Breast epithelium (tissue), 4 donors: ENCODE results near the gene ESYT2. TPM values are rescaled to one million over a fixed set of nuclear protein-coding genes. Genes with fewer than 3 reads are reported as not detected.
"Not testable (repeated sequence)": the region's sequence is repeated elsewhere in the genome, so short reads cannot be mapped to it uniquely, and the experiment has no call there.

Experiments
- DNase-seq, 2 donors: peaks; one replicate each; pipeline ENCODE4 v3.0.0-alpha.2; 2019; ENCODE audit warnings: low spot score in 2 of 2
- H3K27ac ChIP-seq, 2 donors: fragments of 200-600 bp; sonication (generic) in 1 of 2; one replicate each; pipeline ENCODE4 v1.5.1; 2016 to 2019; ENCODE audit warnings: mild to moderate bottlenecking in 1 of 2
- H3K27me3 ChIP-seq, 2 donors: fragments of 200-600 bp; sonication (generic) in 1 of 2; one replicate each; pipeline versions ENCODE4 v1.5.1 to v1.6.0; 2017 to 2019; ENCODE audit warnings: control low read depth in 1 of 2, mild to moderate bottlenecking in 1 of 2
- H3K36me3 ChIP-seq: fragments of 200-600 bp; one replicate; pipeline ENCODE4 v1.5.1; 2019
- H3K4me1 ChIP-seq, 2 donors: fragments of 200-600 bp; sonication (generic); one replicate each; pipeline ENCODE4 v1.5.1; 2016 to 2019; ENCODE audit warnings: control low read depth in 1 of 2
- H3K4me3 ChIP-seq, 3 donors: fragments of 200-600 bp; sonication (generic); 1 replicate in 2 of 3; 2 replicates in 1 of 3; pipeline ENCODE4 v1.5.1; 2016 to 2019; ENCODE audit warnings: mild to moderate bottlenecking in 3 of 3, moderate library complexity in 2 of 3
- H3K9me3 ChIP-seq, 2 donors: fragments of 200-600 bp; sonication (generic) in 1 of 2; one replicate each; pipeline ENCODE4 v1.5.1; 2016 to 2019; ENCODE audit warnings: control low read depth in 1 of 2
- CTCF ChIP-seq, 3 donors: fragments of 450-650 bp; IDR thresholded peaks; one replicate each; pipeline ENCODE4 v1.5.1; 2016 to 2017; ENCODE audit warnings: antibody characterized with exemption in 3 of 3, mild to moderate bottlenecking in 3 of 3, moderate library complexity in 3 of 3
- POLR2A ChIP-seq: fragments of 450-650 bp; IDR thresholded peaks from one replicate; pipeline ENCODE4 v1.6.1; 2016; ENCODE audit warnings: antibody characterized with exemption, mild to moderate bottlenecking, moderate library complexity
- POLR2AphosphoS5 ChIP-seq, 3 donors: sonication (generic); formaldehyde crosslinking; IDR thresholded peaks; one replicate each; pipeline ENCODE4 v1.6.1; 2017; ENCODE audit warnings: antibody characterized with exemption in 3 of 3
- intact Hi-C: fragments of 100-400 bp; cut with DNase I; formaldehyde crosslinking; loops from one replicate; pipeline ENCODE4 v1.15.1; 2023; ENCODE audit warnings: low total_unique reads
- total RNA-seq, 3 donors: library from RNA; depleted of rRNA; stranded (reverse); fragments of >200 nt; gene quantifications; one replicate each; pipeline ENCODE4 v1.1.0, GENCODE V29; 2016

ESYT2 gene
- total RNA-seq, 3 donors from 2014 or later, result 97.3 to 155 (median 115) TPM

GRCh38 chr7:158702944-158703343 is 126.4 kb downstream of the ESYT2 start:
- no peak overlapping the region for H3K4me3 ChIP-seq
- no peak overlapping the region for H3K27ac ChIP-seq
- TF ChIP-seq POLR2AphosphoS5 (IDR thresholded peaks at IDR 0.05) (no peak), CTCF (IDR thresholded peaks at IDR 0.05) (no peak), POLR2A (no peak)
- DNase-seq, result no peak
- intact Hi-C loops, result no loop called here
- H3K4me1 ChIP-seq, result peaks cover 0 to 6% of the 10 kb centered on the region in 2 donors
- H3K36me3 ChIP-seq, result no peaks in the 10 kb centered on the region
- no peaks in the 10 kb centered on the region for H3K9me3 ChIP-seq
- H3K27me3 ChIP-seq, result no peaks in the 10 kb centered on the region

DNA sequence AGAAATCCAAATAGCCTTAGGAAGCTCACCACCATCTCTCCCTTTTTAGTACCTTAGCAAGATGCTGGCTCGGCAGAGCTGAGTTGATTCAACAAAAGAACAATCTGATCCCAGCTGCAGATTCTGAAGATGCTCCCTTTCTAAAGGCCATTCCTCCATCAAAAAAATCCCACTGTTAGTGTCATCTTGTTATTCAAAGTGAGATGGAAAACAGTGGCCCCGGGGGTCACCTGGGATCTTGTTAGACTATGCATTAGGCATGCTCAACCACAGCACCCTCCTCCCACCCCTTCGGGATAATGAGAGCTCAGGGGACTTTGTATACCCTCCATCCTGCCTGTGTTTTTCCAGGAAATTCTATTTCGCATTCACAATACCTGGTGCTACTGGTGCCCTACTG is 127.1 kb downstream of the ESYT2 start:
- Histone ChIP-seq H3K4me3 (no peak overlapping the region), H3K4me1 (peaks cover 0 to 6% of the 10 kb centered on the region in 2 donors), H3K27me3 (no peaks in the 10 kb centered on the region), H3K27ac (no peak overlapping the region), H3K36me3 (no peaks in the 10 kb centered on the region), H3K9me3 (no peaks in the 10 kb centered on the region)
- DNase-seq, result no peak
- intact Hi-C loops, result no loop called here
- no peak for TF ChIP-seq CTCF (IDR thresholded peaks at IDR 0.05)
- TF ChIP-seq POLR2A, result no peak
- no peak for TF ChIP-seq POLR2AphosphoS5 (IDR thresholded peaks at IDR 0.05)

DNA sequence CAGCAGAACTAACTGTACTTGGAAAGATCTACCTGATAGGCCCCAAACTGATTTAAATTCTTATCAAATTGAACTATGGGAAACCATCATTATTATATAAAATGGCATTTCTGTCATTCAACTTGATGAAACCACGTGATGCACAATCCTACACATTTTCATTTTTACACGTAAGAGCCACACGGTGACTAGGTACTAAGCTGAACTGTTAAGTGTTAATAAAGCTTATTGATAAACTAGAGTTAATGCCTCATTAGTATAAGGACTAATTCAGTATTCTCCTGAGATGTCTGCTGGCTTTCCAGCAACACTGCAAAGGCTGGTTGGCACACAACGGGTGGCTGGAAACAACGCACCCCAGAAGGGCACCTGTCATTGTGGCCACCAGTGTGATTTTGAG is 129.3 kb downstream of the ESYT2 start:
- Histone ChIP-seq H3K36me3 (no peaks in the 10 kb centered on the region), H3K27ac (no peak overlapping the region), H3K27me3 (no peaks in the 10 kb centered on the region), H3K9me3 (no peaks in the 10 kb centered on the region), H3K4me3 (no peak overlapping the region), H3K4me1 (no peaks in the 10 kb centered on the region)
- no peak for TF ChIP-seq CTCF (IDR thresholded peaks at IDR 0.05)
- intact Hi-C loops, result no loop called here
- DNase-seq, result no peak

DNA sequence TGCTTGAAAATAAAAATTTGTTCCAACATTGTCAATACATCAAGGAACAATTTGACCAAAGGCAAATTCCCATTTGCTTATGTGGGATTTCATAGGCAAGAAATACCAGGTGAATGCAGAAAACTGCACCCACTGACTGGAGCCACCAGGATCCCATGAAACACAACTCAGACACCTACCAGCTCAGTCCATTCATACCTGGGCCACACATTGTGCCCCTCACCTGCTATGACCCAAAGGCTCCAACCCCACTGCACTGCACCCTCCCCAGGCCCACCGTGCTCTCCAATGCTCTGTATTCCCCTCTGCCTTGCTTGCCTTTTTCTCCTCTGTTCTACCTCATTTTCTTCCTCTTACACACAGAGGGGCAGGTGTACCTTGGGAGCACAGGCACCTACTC is 130.0 kb downstream of the ESYT2 start:
- no peak overlapping the region for H3K4me3 ChIP-seq
- no peaks in the 10 kb centered on the region for H3K36me3 ChIP-seq
- H3K9me3 ChIP-seq, result no peaks in the 10 kb centered on the region
- no peaks in the 10 kb centered on the region for H3K4me1 ChIP-seq
- H3K27me3 ChIP-seq, result no peaks in the 10 kb centered on the region
- intact Hi-C loops, result no loop called here
- no peak for DNase-seq
- no peak overlapping the region for H3K27ac ChIP-seq
- TF ChIP-seq POLR2A (no peak), POLR2AphosphoS5 (IDR thresholded peaks at IDR 0.05) (no peak), CTCF (IDR thresholded peaks at IDR 0.05) (no peak)

DNA sequence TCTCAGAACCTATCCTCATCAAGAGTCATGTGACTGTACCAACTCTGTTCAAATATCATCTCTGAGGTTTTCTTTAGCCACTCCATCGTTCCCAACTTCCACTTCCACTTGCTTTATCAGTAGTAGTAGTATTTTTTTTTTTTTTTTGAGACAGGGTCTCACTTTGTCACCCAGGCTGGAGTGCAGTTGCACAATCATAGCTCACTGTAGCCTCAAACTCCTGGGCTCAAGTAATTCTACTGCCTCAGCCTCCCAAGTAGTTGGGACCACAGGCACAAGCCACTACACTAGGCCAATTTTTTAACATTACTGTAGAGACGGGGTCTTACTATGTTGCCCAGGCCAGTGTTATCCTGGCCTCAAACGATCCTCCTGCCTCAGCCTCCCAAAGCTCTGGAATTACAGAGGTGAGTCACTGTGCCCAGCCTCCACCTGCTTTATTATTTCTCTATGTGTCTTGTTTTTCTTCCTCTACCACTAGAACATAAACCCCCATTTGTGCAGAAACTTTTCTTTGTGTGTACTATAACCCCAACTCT is 130.6 kb downstream of the ESYT2 start:
- TF ChIP-seq POLR2AphosphoS5 (IDR thresholded peaks at IDR 0.05) (no peak), POLR2A (no peak), CTCF (IDR thresholded peaks at IDR 0.05) (no peak)
- intact Hi-C loops, result no loop called here
- no peaks in the 10 kb centered on the region for H3K27me3 ChIP-seq
- H3K27ac ChIP-seq, result no peak overlapping the region
- no peaks in the 10 kb centered on the region for H3K4me1 ChIP-seq
- no peaks in the 10 kb centered on the region for H3K9me3 ChIP-seq
- H3K36me3 ChIP-seq, result no peaks in the 10 kb centered on the region
- DNase-seq, result no peak
- H3K4me3 ChIP-seq, result no peak overlapping the region

DNA sequence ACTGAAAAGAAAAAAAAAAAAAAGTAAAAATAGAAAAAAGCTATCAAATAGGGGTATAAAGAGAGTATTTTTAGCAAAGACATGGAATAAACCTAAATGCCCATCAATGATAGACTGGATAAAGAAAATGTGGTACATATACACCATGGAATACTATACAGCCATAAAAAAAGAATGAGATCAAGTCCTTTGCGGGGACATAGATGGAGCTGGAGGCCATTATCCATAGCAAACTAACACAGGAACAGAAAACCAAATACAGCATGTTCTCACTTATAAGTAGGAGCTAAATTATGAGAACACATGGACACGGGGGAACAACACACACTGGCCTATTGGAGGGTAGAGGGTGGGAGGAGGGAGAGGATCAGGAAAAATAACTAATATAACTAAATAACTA is 131.7 kb downstream of the ESYT2 start:
- H3K4me3 ChIP-seq, H3K36me3 ChIP-seq, intact Hi-C loops, H3K27me3 ChIP-seq, H3K4me1 ChIP-seq, H3K27ac ChIP-seq, DNase-seq, H3K9me3 ChIP-seq: not testable (repeated sequence)
